SK-N-SH (cell line): ENCODE results near the gene CPLX3. TPM values are rescaled to one million over a fixed set of nuclear protein-coding genes. Genes with fewer than 3 reads are reported as not detected.

Source experiments
- CTCF ChIA-PET: fragments of 300-600, 350-600 bp; formaldehyde crosslinking; extraction: SDS; loops from one replicate; lab custom pipeline; 2021; lab: Yijun Ruan, JAX
- POLR2A ChIA-PET: fragments of 350-600 bp; sonication (Branson Sonifier 250); formaldehyde crosslinking; extraction: SDS; loops from one replicate; lab custom pipeline; 2020; ENCODE audit warnings: antibody characterized with exemption, inconsistent platforms; lab: Yijun Ruan, JAX
- DNase-seq: peaks from one replicate; pipeline ENCODE4 v3.0.0; 2012
- H2AFZ ChIP-seq: fragments of 200-600 bp; sonication (generic); 2 replicates; pipeline ENCODE4 v1.8.1; 2016; ENCODE audit warnings: antibody characterized with exemption, mild to moderate bottlenecking, low read depth
- H3F3A ChIP-seq: fragments of 200-600 bp; sonication (generic); replicated peaks from 2 replicates; pipeline ENCODE3; 2016; ENCODE audit warnings: antibody characterized with exemption, mild to moderate bottlenecking; ENCODE audit not compliant: insufficient read depth
- H3K27ac ChIP-seq, 2 experiments: fragments of 200-500 bp in 1 of 2; fragments of 200-600 bp in 1 of 2; sonication (Bioruptor generic) in 1 of 2; sonication (generic), shearing (Covaris generic) in 1 of 2; 2 replicates each; pipeline versions ENCODE4 v1.5.1 to v1.6.1; 2014 to 2016; ENCODE audit warnings: low read depth in 2 of 2, inconsistent platforms in 1 of 2, low read length in 1 of 2, mild to moderate bottlenecking in 1 of 2, mixed read lengths in 1 of 2
- H3K27me3 ChIP-seq: fragments of 200-600 bp; sonication (generic), shearing (Covaris generic); 2 replicates; pipeline ENCODE4 v1.6.1; 2016; ENCODE audit warnings: mixed run types; ENCODE audit not compliant: insufficient read depth
- H3K36me3 ChIP-seq, 2 experiments: fragments of 200-500 bp in 1 of 2; fragments of 200-600 bp in 1 of 2; sonication (Bioruptor generic) in 1 of 2; sonication (generic) in 1 of 2; replicated peaks in 1 of 2; 2 replicates each; pipeline versions ENCODE3 to v1.5.1; 2014 to 2016; ENCODE audit warnings: low read length in 1 of 2, mild to moderate bottlenecking in 1 of 2; ENCODE audit not compliant: insufficient read depth in 2 of 2, control insufficient read depth in 1 of 2
- H3K4me1 ChIP-seq, 2 experiments: fragments of 200-500 bp in 1 of 2; fragments of 200-600 bp in 1 of 2; sonication (Bioruptor generic) in 1 of 2; sonication (generic), shearing (Covaris generic) in 1 of 2; 2 replicates each; pipeline versions ENCODE4 v1.5.1 to v1.6.1; 2014 to 2016; ENCODE audit warnings: low read depth in 1 of 2, low read length in 1 of 2, mixed run types in 1 of 2; ENCODE audit not compliant: insufficient read depth in 2 of 2, control insufficient read depth in 1 of 2
- H3K4me2 ChIP-seq: fragments of 200-600 bp; sonication (generic), shearing (Covaris generic); 2 replicates; pipeline ENCODE4 v1.6.1; 2017; ENCODE audit warnings: mixed run types
- H3K4me3 ChIP-seq, 2 experiments: fragments of 200-500 bp in 1 of 2; fragments of 200-600 bp in 1 of 2; sonication (Bioruptor generic) in 1 of 2; sonication (generic), shearing (Covaris generic) in 1 of 2; 2 replicates each; pipeline versions ENCODE4 v1.5.1 to v1.8.1; 2014 to 2016; ENCODE audit warnings: low read depth in 2 of 2, inconsistent platforms in 1 of 2, low read length in 1 of 2, mild to moderate bottlenecking in 1 of 2, mixed read lengths in 1 of 2, moderate library complexity in 1 of 2
- H3K79me2 ChIP-seq: fragments of 200-600 bp; sonication (generic); 2 replicates; pipeline ENCODE4 v1.8.1; 2017; ENCODE audit warnings: mild to moderate bottlenecking; ENCODE audit not compliant: insufficient read depth
- H3K9ac ChIP-seq: fragments of 200-600 bp; sonication (generic); 2 replicates; pipeline ENCODE4 v1.6.1; 2017; ENCODE audit warnings: mixed run types
- H3K9me2 ChIP-seq: fragments of 200-600 bp; sonication (generic); 2 replicates; pipeline ENCODE4 v1.6.1; 2017; ENCODE audit warnings: mixed run types
- H3K9me3 ChIP-seq: fragments of 200-600 bp; sonication (generic); 2 replicates; pipeline ENCODE4 v1.6.1; 2017; ENCODE audit warnings: mixed run types, mild to moderate bottlenecking, moderate library complexity
- H4K20me1 ChIP-seq: fragments of 200-600 bp; sonication (generic); 2 replicates; pipeline ENCODE4 v1.6.1; 2017; ENCODE audit warnings: mild to moderate bottlenecking, mixed run types; ENCODE audit not compliant: insufficient read depth
- CHD2 ChIP-seq: fragments of 150-350 bp; IDR thresholded peaks from 2 replicates; pipeline ENCODE4 v1.6.1; 2018; ENCODE audit warnings: low read length; ENCODE audit not compliant: partially characterized antibody
- EZH2phosphoT487 ChIP-seq: fragments of 200-600 bp; sonication (generic); IDR thresholded peaks from 2 replicates; pipeline ENCODE4 v1.6.1; 2017; ENCODE audit warnings: low read depth, mixed run types, mild to moderate bottlenecking, antibody characterized with exemption, moderate library complexity, borderline replicate concordance
- FOSL2 ChIP-seq: IDR thresholded peaks from 2 replicates; pipeline ENCODE4 v1.4.0; 2012; ENCODE audit warnings: low read depth, mild to moderate bottlenecking, moderate library complexity, borderline replicate concordance
- FOXJ3 ChIP-seq: sonication (generic); formaldehyde crosslinking; IDR thresholded peaks from 2 replicates; pipeline ENCODE4 v1.5.1; 2020; ENCODE audit warnings: mild to moderate bottlenecking, missing genetic modification reagents
- GATA2 ChIP-seq: sonication (generic); formaldehyde crosslinking; IDR thresholded peaks from 2 replicates; pipeline ENCODE4 v1.5.0; 2020; ENCODE audit warnings: mild to moderate bottlenecking, missing genetic modification reagents
- JUND ChIP-seq: IDR thresholded peaks from 2 replicates; pipeline ENCODE4 v1.4.0; 2012
- MAX ChIP-seq: IDR thresholded peaks from 2 replicates; pipeline ENCODE4 v1.4.0; 2012; ENCODE audit warnings: low read depth
- MEF2A ChIP-seq: IDR thresholded peaks from 2 replicates; pipeline ENCODE4 v1.4.0; 2012; ENCODE audit warnings: low read depth, borderline replicate concordance
- NRF1 ChIP-seq: IDR thresholded peaks from 2 replicates; pipeline ENCODE4 v1.6.1; 2012; ENCODE audit warnings: low read depth, mild to moderate bottlenecking, low read length
- PBX3 ChIP-seq: IDR thresholded peaks from 2 replicates; pipeline ENCODE4; 2012
- POLR2AphosphoS5 ChIP-seq: IDR thresholded peaks from 2 replicates; pipeline ENCODE4 v1.6.1; 2012; ENCODE audit warnings: low read depth, low read length
- REST ChIP-seq: IDR thresholded peaks from 2 replicates; pipeline ENCODE4 v1.6.1; 2012; ENCODE audit warnings: mild to moderate bottlenecking, low read depth, low read length, moderate library complexity
- RFX5 ChIP-seq: IDR thresholded peaks from 2 replicates; pipeline ENCODE4 v1.6.1; 2012; ENCODE audit warnings: mild to moderate bottlenecking, improper control_type of control experiment, low read length
- RXRA ChIP-seq: IDR thresholded peaks from 2 replicates; pipeline ENCODE4 v1.4.0; 2012; ENCODE audit warnings: low read depth, mild to moderate bottlenecking, borderline replicate concordance
- SIN3A ChIP-seq: IDR thresholded peaks from 2 replicates; pipeline ENCODE4 v1.6.1; 2012; ENCODE audit warnings: low read depth, mild to moderate bottlenecking, low read length, moderate library complexity, borderline replicate concordance
- SMC3 ChIP-seq: IDR thresholded peaks from 2 replicates; pipeline ENCODE4 v1.6.1; 2012; ENCODE audit warnings: low read depth, low read length, improper control_type of control experiment
- TAF1 ChIP-seq: IDR thresholded peaks from 2 replicates; pipeline ENCODE4 v1.6.1; 2012; ENCODE audit warnings: low read depth, mild to moderate bottlenecking, low read length, moderate library complexity, borderline replicate concordance
- USF1 ChIP-seq: IDR thresholded peaks from 2 replicates; pipeline ENCODE4 v1.4.0; 2012; ENCODE audit warnings: low read depth, borderline replicate concordance
- YY1 ChIP-seq: IDR thresholded peaks from 2 replicates; pipeline ENCODE4 v1.4.0; 2012; ENCODE audit warnings: low read depth, mild to moderate bottlenecking
- WGBS: methylation state at CpG from one replicate; pipeline ENCODE4 v1.1.6; 2017; ENCODE audit warnings: low lambda C conversion rate; 5-methylcytosine and 5-hydroxymethylcytosine counted together
- polyA plus RNA-seq, 3 experiments: library from polyadenylated mRNA; depleted of rRNA; stranded (reverse); fragments of >200 nt; gene quantifications; 2 replicates each; pipeline ENCODE4 v1.2.3, GENCODE V29; 2012

The CPLX3 gene
- polyA plus RNA-seq, 1 of the 3 experiments (the other 2 are of a cell fraction) = not detected

- Histone ChIP-seq H3K36me3 (peaks cover 0 to 45% of the 10 kb centered on the region in 2 experiments), H3K4me3 (peak overlapping the region; percentile 98), H3K9ac (peak overlapping the region; percentile 86; the same call in 1 of the 2 replicates), H3K9me2 (no peaks in the 10 kb centered on the region), H3K27me3 (no peaks in the 10 kb centered on the region), H3K4me2 (peak overlapping the region; percentile 96), H3K27ac (peak overlapping the region in 1 of 2 experiments; percentile 28; a peak in 1 of 4 replicates), H3K4me1 (peaks cover 0 to 23% of the 10 kb centered on the region in 2 experiments; a peak in 2 of 4 replicates), H3K79me2 (no peaks in the 10 kb centered on the region), H2AFZ (no peak overlapping the region), H3K9me3 (no peaks in the 10 kb centered on the region), H4K20me1 (no peaks in the 10 kb centered on the region), H3F3A (no peaks in the 10 kb centered on the region)
- TF ChIP-seq YY1 (no peak), JUND (no peak), CHD2 (no peak)
- no peak for DNase-seq
- WGBS = 86% methylated on average over 13 of the region's 14 CpGs
- POLR2A ChIA-PET = interaction anchor here (0.6 to 1.2 kb wide), 2 partner anchors 14 to 48 kb away, joined by 3 to 4 read pairs; partner anchors contain the start of gene MPI
- CTCF ChIA-PET = interaction anchor here (0.7 to 10.8 kb wide), 15 partner anchors 11 to 205 kb away, joined by 3 to 95 read pairs (median 5); partner anchors contain the start of genes CPLX3 and RPP25
Measured at GRCh38 chr15:74841891-74842373, 15.5 kb downstream of the CPLX3 start.

GRCh38 chr15:74842581-74843444 lies 16.4 kb downstream of the CPLX3 start, which contains the start of gene ULK3:
Gene ULK3 (minus strand): TSS chr15:74843156. CDS start chr15:74843105, 51 bp downstream.
- H2AFZ ChIP-seq = peak within 1 kb of the TSS; percentile 98
- CTCF ChIA-PET = interaction anchor here (0.6 to 10.8 kb wide), 30 partner anchors 9 to 206 kb away, joined by 3 to 95 read pairs (median 5); partner anchors contain the start of genes CPLX3, CSK, RPP25 and SCAMP5
- H3K9ac ChIP-seq = peak within 1 kb of the TSS; percentile 86
- peak within 1 kb of the TSS; percentile 72 to 88 for H3K27ac ChIP-seq
- peak; percentile 99 for DNase-seq
- 0% methylated on average over 19 of the region's 84 CpGs for WGBS
- peaks cover 0 to 47% of the 10 kb centered on the region in 2 experiments for H3K36me3 ChIP-seq
- H3K27me3 ChIP-seq = no peaks in the 10 kb centered on the region
- no peaks in the 10 kb centered on the region for H3K9me3 ChIP-seq
- peaks cover 0 to 23% of the 10 kb centered on the region in 2 experiments; a peak in 2 of 4 replicates for H3K4me1 ChIP-seq
- peak within 1 kb of the TSS; percentile 96 for H3K4me2 ChIP-seq
- no peaks in the 10 kb centered on the region for H3K9me2 ChIP-seq
- no peaks in the 10 kb centered on the region for H3K79me2 ChIP-seq
- no peaks in the 10 kb centered on the region for H3F3A ChIP-seq
- H4K20me1 ChIP-seq = no peaks in the 10 kb centered on the region
- POLR2A ChIA-PET = interaction anchor here (0.6 to 1.2 kb wide), 4 partner anchors 13 to 181 kb away, joined by 3 to 4 read pairs (median 3); partner anchors contain the start of genes MPI and PPCDC
- peak within 1 kb of the TSS; percentile 98 for H3K4me3 ChIP-seq
- peak; percentile 46; the same call in 1 of the 2 replicates for TF ChIP-seq NRF1
- TF ChIP-seq SIN3A = peak; percentile 57; the same call in 1 of the 2 replicates
- TF ChIP-seq EZH2phosphoT487 = no peak
- peak; percentile 87 for TF ChIP-seq USF1
- TF ChIP-seq GATA2 = no peak
- peak; percentile 96 for TF ChIP-seq MAX
- TF ChIP-seq RFX5 = no peak
- TF ChIP-seq FOXJ3 = no peak
- TF ChIP-seq REST = no peak
- peak; percentile 96 for TF ChIP-seq PBX3
- peak; percentile 20; the same call in 1 of the 2 replicates for TF ChIP-seq SMC3
- TF ChIP-seq RXRA = no peak
- no peak for TF ChIP-seq FOSL2
- TF ChIP-seq TAF1 = no peak
- TF ChIP-seq POLR2AphosphoS5 = peak; percentile 38; the same call in 1 of the 2 replicates
- no peak for TF ChIP-seq MEF2A
- 0 out of 2 replicates have a peak, but pooled peaks have one; percentile 11 for TF ChIP-seq YY1
